Ovary (tissue), 9 donors: Measurements from ENCODE around the gene CATSPERE. TPM values are rescaled to one million over a fixed set of nuclear protein-coding genes. Genes with fewer than 3 reads are reported as not detected.
"Not testable (repeated sequence)": the region's sequence is repeated elsewhere in the genome, so short reads cannot be mapped to it uniquely, and the experiment has no call there.

Experiments
- DNase-seq, 5 donors: peaks; one replicate each; pipeline ENCODE4 v3.0.0-alpha.2; 2019 to 2020
- H3K27ac ChIP-seq, 2 donors: fragments of 200-600 bp; one replicate each; pipeline versions ENCODE4 v1.5.1 to v1.8.0; 2019 to 2022
- H3K27me3 ChIP-seq: fragments of 200-600 bp; one replicate; pipeline ENCODE4 v1.8.0; 2022
- H3K36me3 ChIP-seq: fragments of 200-600 bp; sonication (generic); one replicate; pipeline ENCODE4 v1.5.1; 2019
- H3K4me1 ChIP-seq: one replicate; pipeline ENCODE4 v1.8.1; 2013; ENCODE audit warnings: mild to moderate bottlenecking, moderate library complexity; ENCODE audit not compliant: insufficient read depth
- H3K4me3 ChIP-seq: fragments of 200-600 bp; sonication (generic); one replicate; pipeline ENCODE4 v1.5.1; 2017
- H3K9me3 ChIP-seq, 2 donors: fragments of 200-600 bp in 1 of 2; sonication (generic) in 1 of 2; one replicate each; pipeline versions ENCODE4 v1.5.1 to v1.8.1; 2013 to 2019; ENCODE audit warnings: mild to moderate bottlenecking in 1 of 2, moderate library complexity in 1 of 2
- EP300 ChIP-seq: sonication (generic); formaldehyde crosslinking; IDR thresholded peaks from one replicate; pipeline ENCODE4 v1.6.1; 2017; ENCODE audit warnings: antibody characterized with exemption
- POLR2A ChIP-seq: fragments of 450-650 bp; IDR thresholded peaks from one replicate; pipeline ENCODE4 v1.6.1; 2017; ENCODE audit warnings: antibody characterized with exemption, mild to moderate bottlenecking, moderate library complexity
- WGBS, 3 donors: extraction: QIAGEN DNeasy Blood & Tissue Kit in 1 of 3; methylation state at CpG; one replicate each; pipeline versions ENCODE4 v1.1.5 to v1.1.7; 2013 to 2017; 5-methylcytosine and 5-hydroxymethylcytosine counted together
- intact Hi-C, 4 donors: fragments of 100-400 bp; cut with DNase I; formaldehyde crosslinking; loops; one replicate each; pipeline versions ENCODE4 v1.11.0 to v1.15.1; 2022 to 2023
- polyA plus RNA-seq, 2 donors: library from polyadenylated mRNA; stranded (reverse); fragments of 200-250 nt in 1 of 2; fragments of 350-450 nt in 1 of 2; fragmentation: Illumina TruSeq in 1 of 2; extraction: RNeasy Lipid Tissue Mini Kit (QIAGEN cat#74804) in 1 of 2; gene quantifications; one replicate each; pipeline ENCODE4 v1.2.3, GENCODE V29; 2013 to 2014
- total RNA-seq, 7 donors: library from RNA; depleted of rRNA in 2 of 7; stranded (reverse); fragments of >200 nt in 2 of 7; fragmentation: NEBNext Ultra II Directional in 3 of 7; extraction: Animal tissue kit (Norgen Biotek cat#: 25700) in 3 of 7; gene quantifications; one replicate each; pipeline versions ENCODE4 v1.1.0 to v1.2.4, GENCODE V29; 2016 to 2023
- TF ChIP-seq, protein P1 (sequence below), 3 donors: fragments of 450-650 bp in 2 of 3; fragments of 200-600 bp in 1 of 3; IDR thresholded peaks; one replicate each; pipeline versions ENCODE4 v1.5.1 to v1.8.0; 2016 to 2022; ENCODE audit warnings: antibody characterized with exemption in 3 of 3, mild to moderate bottlenecking in 1 of 3
- donor health status: DM: no; HTN: no; CAD: no; lungs with moderate emphysema.
- donor health status: DM: no; HTN: no; CAD: no.
- donor health status: Bipolar disorder and iron deficiency.
- donor health status: DM: yes; HTN: yes; CAD: no.
- donor health status: DM: no; HTN: no; CAD: no.
- donor health status: DM: yes; HTN: yes; CAD: no.

Gene CATSPERE
- total and polyA plus RNA-seq, 9 donors: 0.70 to 3.2 (median 2.1) TPM

DNA sequence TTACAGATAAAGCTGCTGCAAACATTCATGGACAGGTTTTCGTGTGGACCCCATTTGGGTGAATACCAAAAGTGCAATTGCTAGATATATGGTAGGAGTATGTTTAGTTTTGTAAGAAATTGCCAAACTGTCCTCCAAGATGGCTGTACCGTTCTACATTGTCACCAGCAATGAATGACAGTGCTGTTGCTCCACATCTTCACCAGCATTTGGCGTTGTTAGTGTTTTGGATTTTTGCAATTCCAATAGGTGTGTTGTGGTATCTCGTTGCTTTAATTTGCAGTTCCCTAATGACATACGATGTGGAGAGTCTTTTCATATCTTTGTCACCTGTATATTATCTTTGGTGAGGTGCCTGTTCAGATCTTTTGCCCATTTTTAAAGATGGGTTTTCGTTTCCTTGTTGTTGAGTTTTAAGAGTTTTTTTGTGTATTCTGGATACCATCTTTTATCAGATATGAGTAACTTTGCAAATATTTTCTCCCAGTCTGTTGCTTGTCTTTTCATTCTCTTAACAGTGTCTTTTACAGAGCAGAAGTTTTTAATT is 12.1 kb downstream of the CATSPERE start:
- intact Hi-C loops: no loop called here
- WGBS, 3 donors: 91 to 94% (median 92%) methylated on average over 6 of the region's 6 CpGs
- Histone ChIP-seq H3K4me3 (no peak overlapping the region), H3K27ac (no peak overlapping the region), H3K36me3 (no peaks in the 10 kb centered on the region), H3K27me3 (no peaks in the 10 kb centered on the region), H3K9me3 (no peaks in the 10 kb centered on the region), H3K4me1 (no peaks in the 10 kb centered on the region)
- TF ChIP-seq, protein P1, sequence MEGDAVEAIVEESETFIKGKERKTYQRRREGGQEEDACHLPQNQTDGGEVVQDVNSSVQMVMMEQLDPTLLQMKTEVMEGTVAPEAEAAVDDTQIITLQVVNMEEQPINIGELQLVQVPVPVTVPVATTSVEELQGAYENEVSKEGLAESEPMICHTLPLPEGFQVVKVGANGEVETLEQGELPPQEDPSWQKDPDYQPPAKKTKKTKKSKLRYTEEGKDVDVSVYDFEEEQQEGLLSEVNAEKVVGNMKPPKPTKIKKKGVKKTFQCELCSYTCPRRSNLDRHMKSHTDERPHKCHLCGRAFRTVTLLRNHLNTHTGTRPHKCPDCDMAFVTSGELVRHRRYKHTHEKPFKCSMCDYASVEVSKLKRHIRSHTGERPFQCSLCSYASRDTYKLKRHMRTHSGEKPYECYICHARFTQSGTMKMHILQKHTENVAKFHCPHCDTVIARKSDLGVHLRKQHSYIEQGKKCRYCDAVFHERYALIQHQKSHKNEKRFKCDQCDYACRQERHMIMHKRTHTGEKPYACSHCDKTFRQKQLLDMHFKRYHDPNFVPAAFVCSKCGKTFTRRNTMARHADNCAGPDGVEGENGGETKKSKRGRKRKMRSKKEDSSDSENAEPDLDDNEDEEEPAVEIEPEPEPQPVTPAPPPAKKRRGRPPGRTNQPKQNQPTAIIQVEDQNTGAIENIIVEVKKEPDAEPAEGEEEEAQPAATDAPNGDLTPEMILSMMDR (IDR thresholded peaks at IDR 0.05): no peak
- TF ChIP-seq POLR2A (no peak), EP300 (no peak)
- no peak for DNase-seq

DNA sequence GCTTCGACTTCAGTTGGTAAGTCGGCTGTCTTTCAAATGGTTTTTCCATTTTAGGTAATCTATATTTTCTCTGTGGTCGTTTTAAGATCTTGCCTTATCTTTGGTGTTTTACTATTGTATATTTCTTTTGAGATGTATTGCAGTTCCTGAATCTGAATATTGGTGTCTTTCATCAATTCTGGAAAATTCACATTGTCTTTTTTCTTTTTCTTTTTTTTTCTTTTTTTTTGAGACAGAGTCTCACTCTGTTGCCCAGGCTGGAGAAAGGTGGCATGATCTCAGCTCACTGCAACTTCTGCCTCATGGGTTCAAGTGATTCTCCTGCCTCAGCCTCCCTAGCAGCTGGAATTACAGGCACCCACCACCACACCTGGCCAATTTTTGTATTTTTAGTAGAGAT is 23.9 kb downstream of the CATSPERE start:
- H3K4me3 ChIP-seq, H3K4me1 ChIP-seq, H3K27me3 ChIP-seq, H3K36me3 ChIP-seq, H3K27ac ChIP-seq, H3K9me3 ChIP-seq, intact Hi-C loops, DNase-seq: not testable (repeated sequence)
- WGBS, 3 donors: 78 to 91% (median 78%) methylated on average over 3 of the region's 3 CpGs

DNA sequence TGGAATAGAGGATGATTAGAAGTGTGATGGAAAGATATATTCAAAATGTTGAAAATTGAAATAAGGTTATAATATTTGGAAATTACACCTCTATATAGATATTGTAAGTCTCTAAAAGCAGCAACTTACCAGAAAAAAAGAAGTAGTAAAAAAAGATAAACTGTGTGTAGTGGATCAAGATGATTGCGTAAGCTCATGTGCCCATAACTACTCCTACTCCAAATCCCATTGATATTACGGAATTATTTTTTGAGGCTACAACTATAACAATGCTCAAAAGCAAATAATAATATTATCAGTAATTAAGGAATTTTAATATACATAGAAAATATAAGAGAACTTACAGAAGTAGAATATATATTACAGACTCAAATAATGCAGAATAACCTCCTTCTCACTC is 33.6 kb downstream of the CATSPERE start:
- H3K9me3 ChIP-seq: no peaks in the 10 kb centered on the region
- no peak overlapping the region for H3K27ac ChIP-seq
- 89 to 95% (median 91%) methylated on average over 2 of the region's 2 CpGs for WGBS, 3 donors
- no peaks in the 10 kb centered on the region for H3K27me3 ChIP-seq
- H3K4me1 ChIP-seq: no peaks in the 10 kb centered on the region
- no peak for DNase-seq
- H3K36me3 ChIP-seq: no peaks in the 10 kb centered on the region
- intact Hi-C loops: no loop called here
- no peak for TF ChIP-seq POLR2A
- TF ChIP-seq, protein P1 (IDR thresholded peaks at IDR 0.05): no peak
- no peak overlapping the region for H3K4me3 ChIP-seq

DNA sequence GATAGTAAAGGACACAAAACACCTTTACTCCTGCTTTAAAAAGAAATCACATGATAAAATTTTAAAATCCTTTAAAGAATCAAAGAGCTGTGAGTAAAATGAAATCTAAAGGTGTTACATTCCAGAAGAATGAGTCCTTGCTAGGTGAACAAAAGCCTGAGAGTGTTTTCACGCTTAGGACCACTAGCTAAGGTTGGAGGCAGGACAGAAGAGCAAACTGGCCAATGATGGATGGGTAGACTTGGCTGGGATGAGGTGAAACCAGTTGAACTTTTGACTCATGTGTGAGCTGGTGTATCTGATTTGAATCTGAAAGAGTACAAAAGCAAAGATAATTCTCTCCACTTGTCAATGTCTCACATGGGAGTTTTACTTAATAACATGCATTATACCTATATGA is 35.1 kb downstream of the CATSPERE start:
- H3K4me1 ChIP-seq: no peaks in the 10 kb centered on the region
- H3K4me3 ChIP-seq: no peak overlapping the region
- no peaks in the 10 kb centered on the region for H3K36me3 ChIP-seq
- 84 to 89% (median 84%) methylated on average over 1 of the region's 1 CpG for WGBS, 3 donors
- no peaks in the 10 kb centered on the region for H3K9me3 ChIP-seq
- H3K27me3 ChIP-seq: no peaks in the 10 kb centered on the region
- intact Hi-C loops: no loop called here
- no peak overlapping the region for H3K27ac ChIP-seq
- TF ChIP-seq POLR2A (no peak), EP300 (no peak)
- TF ChIP-seq, protein P1 (IDR thresholded peaks at IDR 0.05): no peak
- DNase-seq: no peak

DNA sequence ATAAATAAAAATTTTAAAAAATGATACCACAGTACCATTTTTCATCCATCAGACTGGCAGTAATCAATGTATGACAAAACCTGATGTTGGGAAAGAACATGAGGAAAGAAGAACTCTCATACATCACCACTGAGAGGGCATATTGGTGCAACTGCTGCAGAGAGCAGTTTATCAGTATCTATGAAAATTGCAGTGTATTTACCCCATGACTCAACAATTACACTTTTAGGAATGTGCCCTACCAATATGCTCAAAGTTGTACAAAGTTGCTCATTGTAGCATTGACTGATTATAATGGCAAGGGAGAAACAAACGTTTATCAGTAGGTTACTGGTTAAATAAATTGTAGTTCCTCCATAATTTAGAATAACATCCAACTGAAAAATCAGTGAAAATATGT is 36.7 kb downstream of the CATSPERE start:
- 49 to 67% (median 51%) methylated on average over 1 of the region's 1 CpG for WGBS, 3 donors

DNA sequence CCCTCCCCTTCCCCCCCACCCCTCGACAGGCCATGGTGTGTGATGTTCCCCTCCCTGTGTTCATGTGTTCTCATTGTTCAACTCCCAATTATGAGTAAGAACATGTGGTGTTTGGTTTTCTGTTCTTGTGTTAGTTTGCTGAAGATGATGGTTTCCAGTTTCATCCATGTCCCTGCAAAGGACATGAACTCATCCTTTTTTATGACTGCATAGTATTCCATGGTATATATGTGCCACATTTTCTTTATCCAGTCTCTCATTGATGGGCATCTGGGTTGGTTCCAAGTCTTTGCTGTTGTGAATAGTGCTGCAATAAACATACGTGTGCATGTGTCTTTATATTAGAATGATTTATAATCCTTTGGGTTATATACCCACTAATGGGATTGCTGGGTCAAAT is 38.4 kb downstream of the CATSPERE start:
- H3K36me3 ChIP-seq, H3K9me3 ChIP-seq, H3K4me1 ChIP-seq, intact Hi-C loops, DNase-seq, H3K4me3 ChIP-seq, H3K27me3 ChIP-seq, H3K27ac ChIP-seq: not testable (repeated sequence)
- 83 to 93% (median 85%) methylated on average over 2 of the region's 2 CpGs for WGBS, 3 donors

More for the DNA sequence above, 36.7 kb downstream of the CATSPERE start:
- no peak for DNase-seq
- no peak overlapping the region for H3K27ac ChIP-seq
- intact Hi-C loops: no loop called here
- no peaks in the 10 kb centered on the region for H3K36me3 ChIP-seq
- TF ChIP-seq, protein P1 (IDR thresholded peaks at IDR 0.05): no peak
- TF ChIP-seq POLR2A: no peak
- no peak for TF ChIP-seq EP300
- no peak overlapping the region for H3K4me3 ChIP-seq
- H3K9me3 ChIP-seq: no peaks in the 10 kb centered on the region
- no peaks in the 10 kb centered on the region for H3K4me1 ChIP-seq
- H3K27me3 ChIP-seq: no peaks in the 10 kb centered on the region

DNA sequence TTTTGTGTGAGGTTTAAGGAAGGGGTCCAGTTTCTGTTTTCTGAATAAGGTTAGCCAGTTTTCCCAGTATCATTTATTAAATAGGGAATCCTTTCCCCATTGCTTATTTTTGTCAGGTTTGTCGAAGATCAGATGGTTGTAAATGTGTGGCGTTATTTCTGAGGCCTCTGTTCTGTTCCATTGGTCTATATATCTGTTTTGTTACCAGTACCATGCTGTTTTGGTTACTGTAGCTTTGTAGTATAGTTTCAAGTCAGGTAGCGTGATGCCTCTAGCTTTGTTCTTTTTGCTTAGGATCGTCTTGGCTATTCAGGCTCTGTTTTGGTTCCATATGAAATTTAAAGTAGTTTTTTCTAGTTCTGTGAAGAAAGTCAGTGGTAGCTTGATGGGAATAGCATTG is 39.4 kb downstream of the CATSPERE start:
- H3K27ac ChIP-seq, DNase-seq, intact Hi-C loops, H3K27me3 ChIP-seq, H3K36me3 ChIP-seq, H3K4me1 ChIP-seq, H3K4me3 ChIP-seq, H3K9me3 ChIP-seq: not testable (repeated sequence)
- WGBS, 3 donors: 88 to 94% (median 91%) methylated on average over 4 of the region's 4 CpGs
